Measurements from ENCODE around the gene CYP2D6.
A peak's percentile ranks its signal among the peaks of the same experiment; 100 is the strongest.
"Not testable (repeated sequence)": the region's sequence is repeated elsewhere in the genome, so short reads cannot be mapped to it uniquely, and the experiment has no call there.

The CYP2D6 gene

GRCh38 chr22:42130639-42131431 is at the start of gene CYP2D6:
CYP2D6 (minus strand) TSS chr22:42130810; CDS start chr22:42130791, 19 bp downstream.
- not testable (repeated sequence) for DNase-seq (ENCODE audit: low read depth in 3 of 3)

DNA sequence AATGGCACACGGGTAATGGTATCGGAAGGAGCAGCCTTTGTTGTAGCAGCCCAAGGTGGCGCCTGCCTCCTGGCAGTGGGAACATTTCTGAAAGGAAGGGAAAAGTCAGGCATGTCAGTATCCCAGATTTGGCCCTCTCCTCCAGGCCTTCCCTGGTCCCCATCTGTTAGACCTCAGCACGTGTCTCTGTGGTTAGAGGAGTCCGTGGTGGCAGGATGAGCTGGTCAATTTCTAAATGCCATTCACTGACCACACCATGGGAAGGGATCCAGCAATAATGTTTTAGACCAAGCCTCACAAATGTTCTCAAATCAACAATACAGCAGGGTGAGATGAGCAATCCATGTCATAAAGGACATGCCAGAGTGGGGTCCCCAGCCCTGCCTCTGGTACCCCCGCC is 49.0 kb upstream of the CYP2D6 start:
- DNase-seq (ENCODE audit: low read depth in 3 of 3) = no peak

DNA sequence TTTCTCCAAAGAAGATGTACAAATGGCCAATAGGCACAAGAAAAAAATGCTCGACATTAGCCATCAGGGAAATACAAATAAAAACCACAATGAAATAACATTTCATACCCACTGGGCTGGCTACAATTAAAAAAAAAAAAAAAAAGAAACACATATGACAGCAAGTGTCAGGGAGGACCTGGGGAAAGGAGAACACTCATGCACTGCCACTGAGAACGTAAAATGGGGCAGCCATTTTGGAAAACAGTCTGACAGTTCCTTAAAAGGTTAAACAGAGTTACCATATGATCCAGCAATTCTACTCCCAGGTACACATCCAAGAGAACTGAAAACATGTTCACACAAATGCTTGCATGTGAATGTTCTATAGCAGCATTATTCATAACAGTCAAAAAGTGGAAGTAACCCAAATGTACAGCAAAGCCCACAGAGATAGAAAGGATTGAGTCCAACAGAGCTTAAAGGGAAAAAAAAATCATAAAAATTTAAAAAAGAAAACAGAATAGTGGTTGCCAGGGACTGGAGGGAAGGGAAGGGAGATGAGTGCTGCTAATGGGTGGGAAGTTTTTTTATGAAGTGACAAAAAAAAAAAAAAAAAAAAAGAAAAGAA is 48.4 kb upstream of the CYP2D6 start:
- DNase-seq (ENCODE audit: low read depth in 3 of 3) = no peak

- DNase-seq (ENCODE audit: low read depth in 3 of 3) = no peak
These were observed 47.3 kb upstream of the CYP2D6 start for GRCh38 chr22:42177891-42178336.

DNA sequence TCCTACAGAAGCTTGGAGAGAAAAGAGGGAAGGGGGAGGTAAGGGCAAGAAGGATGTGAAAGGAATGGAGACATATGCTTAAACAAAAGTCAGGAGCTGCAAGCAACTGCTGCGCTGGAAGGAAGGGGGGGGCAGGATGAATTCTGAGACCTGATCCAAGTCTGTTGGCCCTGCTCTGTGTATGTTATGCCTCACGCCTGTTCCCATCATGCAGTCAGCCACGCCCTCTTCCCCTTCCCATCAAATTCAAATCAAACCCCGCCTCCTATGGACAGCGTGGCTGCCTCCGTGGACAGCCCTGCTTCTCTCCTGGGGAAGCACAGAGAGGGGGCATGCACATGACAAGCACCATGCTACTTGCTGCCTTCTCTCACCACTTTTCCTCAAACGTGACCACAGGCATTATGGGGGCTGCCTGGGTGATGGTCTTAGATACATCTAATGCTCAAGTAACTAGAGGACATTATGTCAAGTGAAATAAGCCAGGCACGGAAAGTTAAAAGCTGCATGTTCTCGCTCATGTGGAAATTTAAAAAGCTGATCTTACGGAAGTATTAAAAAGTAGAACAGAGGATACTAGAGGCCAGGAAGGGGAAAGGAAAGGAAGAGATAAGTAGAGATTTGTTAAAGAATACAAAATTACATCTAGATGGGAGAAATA is 45.8 kb upstream of the CYP2D6 start:
- DNase-seq (ENCODE audit: low read depth in 3 of 3) = no peak

DNA sequence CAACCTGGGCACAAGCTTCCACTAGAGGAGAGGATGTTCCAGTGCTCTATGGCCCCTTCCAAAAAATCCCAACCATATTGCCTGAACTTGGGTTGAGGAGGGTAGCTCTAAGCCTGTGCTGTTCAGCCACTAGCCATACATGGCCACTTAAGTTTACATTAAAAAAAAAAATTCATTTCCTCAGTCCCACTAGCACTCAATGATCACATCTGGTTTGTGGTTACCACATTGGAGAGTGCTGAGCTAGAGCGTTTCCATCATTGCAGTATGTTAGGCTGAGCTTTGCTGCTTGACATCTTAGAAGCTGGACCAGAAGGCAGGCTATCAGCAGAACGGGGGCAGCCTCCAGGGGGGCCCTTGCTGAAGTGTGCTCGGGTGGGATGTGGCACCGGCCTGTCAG is 43.5 kb upstream of the CYP2D6 start:
- no peak for DNase-seq (ENCODE audit: low read depth in 3 of 3)

DNA sequence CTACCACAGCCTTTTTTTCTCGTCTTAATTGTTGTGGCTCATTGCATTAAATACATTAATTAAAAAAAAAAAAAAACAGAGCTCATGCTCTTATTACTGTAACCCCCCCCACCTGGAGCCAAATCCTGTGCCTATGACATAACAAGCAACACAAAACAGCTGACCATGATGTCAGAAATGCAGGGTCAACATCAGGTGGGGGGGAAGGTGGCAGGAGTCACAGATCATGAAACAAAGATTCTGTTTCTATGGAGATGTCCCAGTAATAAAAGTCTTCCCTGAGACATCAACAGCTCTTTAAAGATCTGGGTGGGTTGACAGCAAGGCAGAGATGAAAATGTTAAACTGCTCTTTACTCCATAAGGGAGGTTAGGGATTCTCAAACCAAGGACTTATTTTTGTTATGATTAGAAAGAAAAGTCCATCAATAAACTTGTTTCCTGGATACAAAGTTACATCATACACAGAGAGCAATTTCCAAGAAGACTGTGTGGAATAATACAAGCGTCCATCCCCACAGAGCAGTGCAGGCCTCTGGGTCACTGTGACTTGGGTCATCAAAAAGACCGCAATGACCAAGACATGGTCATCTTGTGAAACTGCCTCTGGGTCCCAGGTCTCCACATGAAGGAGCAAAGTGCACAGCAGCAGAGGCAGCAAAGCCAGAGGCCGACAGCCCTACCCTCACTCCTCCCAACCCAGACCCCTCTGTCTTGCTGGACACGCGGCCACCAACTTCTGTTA is 42.7 kb upstream of the CYP2D6 start:
- DNase-seq (ENCODE audit: low read depth in 3 of 3) = no peak

- DNase-seq (ENCODE audit: low read depth in 3 of 3) = no peak
These were observed 42.2 kb upstream of the CYP2D6 start for GRCh38 chr22:42172773-42173172.

- no peak for DNase-seq (ENCODE audit: low read depth in 3 of 3)
These were observed 41.5 kb upstream of the CYP2D6 start for GRCh38 chr22:42171946-42172719.

GRCh38 chr22:42171417-42171816 is 40.8 kb upstream of the CYP2D6 start:
- no peak for DNase-seq (ENCODE audit: low read depth in 3 of 3)

DNA sequence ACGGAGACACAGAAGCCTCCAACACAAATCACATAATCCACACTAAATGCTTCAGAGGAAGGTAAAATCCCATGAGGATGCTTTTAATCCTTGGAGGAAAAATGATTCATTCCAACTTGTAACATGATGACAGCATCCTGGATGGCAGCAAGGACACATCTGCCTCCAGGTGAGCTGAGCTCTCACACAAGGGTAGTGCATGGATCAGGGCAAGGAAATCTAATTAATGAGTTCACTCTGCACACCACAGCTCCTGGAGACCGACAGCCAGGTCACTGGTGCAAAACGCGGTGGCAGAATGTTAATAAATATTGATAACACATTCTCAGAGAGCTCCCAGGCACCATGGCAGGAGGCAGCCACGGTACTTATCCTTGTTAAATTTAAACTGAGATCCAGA is 40.3 kb upstream of the CYP2D6 start:
- DNase-seq (ENCODE audit: low read depth in 3 of 3) = no peak

DNA sequence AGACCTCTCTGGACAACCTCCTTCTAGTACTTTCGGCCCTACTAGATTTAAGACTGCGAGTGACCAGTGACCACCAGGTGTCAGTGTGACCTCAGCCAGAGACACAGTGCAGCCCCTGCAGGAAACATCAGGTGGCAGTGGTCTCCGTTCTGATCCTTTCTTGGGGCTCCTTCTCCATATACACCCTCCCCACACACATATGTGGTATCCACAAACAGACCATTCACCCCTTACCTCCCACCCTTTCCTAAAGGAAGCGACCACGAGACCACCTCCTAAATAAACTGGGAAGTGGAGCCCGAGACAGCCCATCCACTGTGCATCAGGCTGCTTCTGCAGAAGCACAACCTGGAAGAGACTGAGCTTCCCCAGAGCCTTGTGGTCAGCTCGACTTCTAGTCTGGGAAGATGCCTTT is 38.5 kb upstream of the CYP2D6 start:
- peak; percentile 32 to 65 (median 38) for DNase-seq (ENCODE audit: low read depth in 3 of 3)

GRCh38 chr22:42168476-42168875 is 37.9 kb upstream of the CYP2D6 start:
- no peak for DNase-seq (ENCODE audit: low read depth in 3 of 3)

- DNase-seq (ENCODE audit: low read depth in 3 of 3) = no peak
These were observed 36.5 kb upstream of the CYP2D6 start for GRCh38 chr22:42167066-42167465.

DNA sequence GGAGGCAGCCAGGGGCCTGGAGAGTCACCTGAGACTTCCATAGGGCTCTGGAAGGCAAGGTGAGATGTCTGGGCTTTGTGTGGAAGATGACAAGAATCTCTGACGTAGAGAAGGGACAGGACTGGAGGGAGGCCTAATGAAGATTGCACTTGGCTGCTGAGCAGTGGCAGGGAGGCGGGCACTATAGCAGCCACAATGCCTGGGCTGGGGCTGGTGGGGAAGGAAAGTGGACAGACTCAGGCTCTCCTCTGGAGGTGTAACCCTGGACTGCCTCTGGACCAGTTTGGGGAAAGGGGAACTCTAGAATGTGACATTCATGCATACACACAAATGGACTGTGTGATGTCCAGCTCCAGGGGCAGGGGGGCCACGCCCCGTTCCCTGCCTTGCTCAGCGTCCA is 34.3 kb upstream of the CYP2D6 start:
- no peak for DNase-seq (ENCODE audit: low read depth in 3 of 3)

DNA sequence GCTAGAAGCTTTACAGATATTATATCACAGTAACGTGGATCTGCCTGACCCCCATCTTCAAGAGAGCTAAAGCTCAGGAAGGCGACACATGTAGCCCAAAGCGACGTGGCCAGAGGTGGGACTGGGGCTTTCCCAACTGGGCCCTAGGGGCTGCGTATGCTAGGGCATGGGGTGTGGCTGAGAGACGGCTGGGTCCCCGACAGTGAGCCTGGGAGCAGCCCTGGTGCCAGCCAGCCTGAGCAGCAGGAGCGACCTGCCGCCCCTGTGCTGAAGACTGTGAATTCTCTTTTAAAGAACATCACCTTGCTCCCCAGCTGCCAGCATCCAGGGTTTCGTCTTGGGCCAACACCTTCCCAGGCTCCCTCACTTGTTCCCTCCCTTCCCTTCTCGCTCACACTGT is 32.9 kb upstream of the CYP2D6 start:
- no peak for DNase-seq (ENCODE audit: low read depth in 3 of 3)

DNA sequence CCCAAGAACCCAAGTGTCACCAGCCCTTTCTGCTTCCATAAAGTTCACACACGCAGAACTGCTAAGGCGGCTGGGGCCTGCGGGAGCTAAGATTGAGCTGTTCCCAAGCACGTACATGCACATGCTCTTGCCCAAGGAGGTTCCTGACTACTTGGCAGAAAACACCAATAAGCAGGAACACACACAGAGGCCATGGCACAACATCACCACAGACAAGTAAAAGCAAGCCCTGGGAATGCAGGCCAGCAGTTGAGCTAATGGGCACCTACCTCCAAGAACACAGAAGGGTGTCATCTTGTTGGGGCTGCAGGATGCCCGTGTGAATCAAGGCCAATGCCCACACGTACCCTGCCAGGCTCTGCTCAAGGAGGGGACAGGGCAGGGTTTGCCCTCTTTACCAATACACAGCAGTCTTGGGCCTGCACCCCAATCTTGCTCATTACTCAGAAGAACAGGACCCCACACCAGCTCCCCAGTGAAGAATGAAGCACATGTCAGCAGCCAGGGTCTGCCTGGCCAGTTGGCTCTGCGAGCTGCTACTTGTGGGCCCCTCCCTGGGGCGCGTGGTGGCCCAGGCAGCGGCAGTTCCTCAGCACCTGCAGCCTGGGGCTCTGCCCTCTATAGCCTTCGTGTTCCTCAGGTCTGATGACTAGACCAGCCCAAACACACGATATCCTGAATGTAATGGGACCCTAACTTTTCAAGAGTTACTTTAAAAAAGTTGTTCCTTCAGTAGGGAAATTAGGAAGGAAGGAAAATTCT is 32.3 kb upstream of the CYP2D6 start:
- no peak for DNase-seq (ENCODE audit: low read depth in 3 of 3)

- no peak for DNase-seq (ENCODE audit: low read depth in 3 of 3)
These were observed 30.5 kb upstream of the CYP2D6 start for GRCh38 chr22:42160830-42161696.

- no peak for DNase-seq (ENCODE audit: low read depth in 3 of 3)
These were observed 29.6 kb upstream of the CYP2D6 start for GRCh38 chr22:42160251-42160650.

All from stimulated activated CD4-positive, alpha-beta T cell treated with anti-CD3 and anti-CD28 coated beads, TNF-alpha, amount 100 ng/mL, for 4 hours (primary cell).